IPS DF 4.7 (cell line): Measurements from ENCODE around the gene EXTL2.
"Not testable (repeated sequence)": the region's sequence is repeated elsewhere in the genome, so short reads cannot be mapped to it uniquely, and the experiment has no call there.

Experiments used
- DNase-seq: peaks from one replicate; pipeline ENCODE4 v3.0.0-alpha.2; 2013; ENCODE audit warnings: low spot score; ENCODE audit errors: extremely low read depth

Gene EXTL2, protein sequence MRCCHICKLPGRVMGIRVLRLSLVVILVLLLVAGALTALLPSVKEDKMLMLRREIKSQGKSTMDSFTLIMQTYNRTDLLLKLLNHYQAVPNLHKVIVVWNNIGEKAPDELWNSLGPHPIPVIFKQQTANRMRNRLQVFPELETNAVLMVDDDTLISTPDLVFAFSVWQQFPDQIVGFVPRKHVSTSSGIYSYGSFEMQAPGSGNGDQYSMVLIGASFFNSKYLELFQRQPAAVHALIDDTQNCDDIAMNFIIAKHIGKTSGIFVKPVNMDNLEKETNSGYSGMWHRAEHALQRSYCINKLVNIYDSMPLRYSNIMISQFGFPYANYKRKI

DNA sequence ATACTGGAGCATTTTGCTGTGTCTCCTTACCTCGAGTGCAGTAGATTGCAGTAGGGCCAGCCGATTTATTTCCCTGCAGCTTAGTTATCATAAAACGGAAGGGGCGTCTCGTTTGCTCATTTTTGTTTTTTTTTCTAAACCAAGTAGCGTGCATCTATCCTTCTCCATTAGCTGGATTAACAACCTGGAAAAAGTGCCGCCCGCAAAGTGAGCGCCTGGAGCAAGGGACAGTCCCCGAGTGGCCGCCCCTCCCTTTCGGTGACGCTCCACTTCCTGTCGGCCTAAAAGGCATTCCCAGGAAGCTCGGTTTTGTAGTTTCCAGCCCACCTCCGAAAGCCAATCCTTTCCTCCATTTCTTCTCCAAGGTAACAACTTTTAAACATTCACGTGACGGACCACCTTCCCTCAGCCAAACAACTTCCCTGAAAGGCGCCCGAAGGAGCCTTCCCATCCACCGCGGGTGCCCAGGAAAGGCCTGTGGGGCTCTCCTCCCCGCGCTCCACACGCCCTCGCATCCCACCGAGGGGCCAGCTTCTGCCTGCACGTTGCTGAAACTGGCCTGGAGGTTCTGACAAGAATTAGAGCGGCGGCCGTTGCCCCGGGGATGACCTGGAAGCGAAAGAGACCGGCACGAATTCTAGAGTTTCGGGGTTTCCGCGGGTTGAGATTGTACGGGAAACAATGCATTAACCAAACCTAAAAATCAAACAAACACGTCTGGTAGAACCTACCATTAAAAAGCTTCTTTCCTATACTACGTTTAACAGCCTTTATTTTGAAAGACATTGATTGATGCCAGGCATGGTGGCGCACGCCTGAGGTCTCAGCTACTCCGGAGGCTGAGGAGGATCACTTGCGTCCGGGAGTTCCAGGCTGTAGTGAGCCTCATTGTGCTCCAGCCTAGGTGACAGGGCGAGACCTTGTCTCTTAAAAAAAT lies at the start of gene EXTL2:
TSS of gene EXTL2 (minus strand) at position 240 of the 937 bp plus-strand sequence. CDS start 6,085 bp downstream, outside the sequence.
- peak; percentile 84 for DNase-seq

DNA sequence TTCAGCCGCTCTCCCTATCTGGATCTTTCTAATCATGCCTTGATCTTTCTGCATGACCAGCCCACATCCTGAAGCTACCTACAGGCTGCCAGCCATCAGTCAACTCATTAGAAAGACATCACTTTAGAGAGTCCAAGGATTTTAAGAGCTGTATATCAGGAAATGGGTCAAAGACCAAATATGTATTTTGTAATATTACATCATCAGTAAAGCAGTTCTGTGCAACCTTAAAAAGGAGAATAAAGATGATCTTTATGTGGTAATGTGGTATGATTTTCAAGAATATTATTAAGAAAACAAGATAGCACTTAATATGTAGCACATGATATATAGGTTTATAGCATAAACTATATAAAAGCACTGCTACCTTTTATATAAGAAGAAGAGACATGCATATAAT lies 48.9 kb upstream of the EXTL2 start:
- no peak for DNase-seq

DNA sequence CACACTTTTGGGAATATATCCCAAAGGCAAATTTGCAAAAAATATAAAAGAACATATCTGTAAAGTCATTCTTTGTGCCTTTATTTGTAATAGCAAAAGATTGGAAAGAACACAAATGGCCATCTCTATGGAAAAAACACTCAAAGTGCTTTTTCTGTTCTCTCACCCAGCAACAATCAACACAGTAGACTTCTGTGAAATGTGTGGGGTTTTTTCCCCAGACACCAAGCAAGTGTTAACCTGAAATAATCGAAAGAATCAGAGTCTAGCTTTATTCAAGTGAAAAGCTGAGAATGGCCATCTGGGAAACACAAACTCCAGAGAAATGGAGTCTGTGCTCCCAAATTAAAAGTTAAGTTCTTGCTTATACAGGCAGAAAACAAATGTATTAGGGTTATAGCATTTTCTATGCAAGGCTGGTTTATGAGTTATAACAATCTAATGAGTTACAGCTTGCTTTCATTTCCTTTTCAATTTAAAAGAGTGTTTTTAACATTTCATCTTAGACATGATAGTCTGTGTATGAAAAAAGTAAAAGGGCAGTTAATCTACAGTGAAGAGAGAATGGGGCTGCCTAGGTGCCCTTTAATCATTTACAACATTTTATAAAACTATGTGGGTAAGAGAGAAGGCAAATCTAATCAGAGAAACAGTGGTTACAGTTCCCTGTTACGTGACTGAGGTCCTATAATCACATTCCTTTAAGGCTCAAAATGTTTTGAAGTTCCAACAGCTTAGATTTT lies 47.8 kb upstream of the EXTL2 start:
- DNase-seq = no peak

DNA sequence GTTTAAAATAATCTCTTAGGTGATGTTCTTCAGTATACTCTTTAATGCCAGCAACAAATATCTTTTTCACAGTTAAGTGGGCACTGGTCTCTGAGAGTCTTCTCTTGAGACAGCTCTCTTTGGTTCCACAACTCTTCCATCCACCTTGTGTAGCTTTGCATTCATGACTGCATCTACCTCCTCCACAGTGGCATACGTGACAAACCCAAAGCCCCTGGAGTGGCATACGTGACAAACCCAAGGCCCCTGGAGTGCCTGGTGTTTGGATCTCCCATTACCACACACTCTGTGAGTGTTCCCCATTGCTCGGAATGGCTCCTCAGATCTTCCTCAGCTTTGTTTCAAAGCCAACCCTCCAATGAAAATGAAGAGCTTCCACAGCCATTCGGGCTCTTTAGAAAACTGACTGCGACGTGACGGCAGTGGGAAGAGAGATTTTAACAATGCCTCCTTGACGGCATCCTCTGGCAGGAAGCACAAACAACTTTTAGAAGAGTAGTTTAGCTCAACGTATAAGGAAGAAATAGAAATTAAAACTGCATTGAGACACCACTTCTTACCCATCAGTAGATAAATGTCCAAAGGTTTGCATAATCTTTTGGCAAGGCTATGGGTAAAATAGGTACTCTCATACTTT lies 47.1 kb upstream of the EXTL2 start:
- DNase-seq = no peak

DNA sequence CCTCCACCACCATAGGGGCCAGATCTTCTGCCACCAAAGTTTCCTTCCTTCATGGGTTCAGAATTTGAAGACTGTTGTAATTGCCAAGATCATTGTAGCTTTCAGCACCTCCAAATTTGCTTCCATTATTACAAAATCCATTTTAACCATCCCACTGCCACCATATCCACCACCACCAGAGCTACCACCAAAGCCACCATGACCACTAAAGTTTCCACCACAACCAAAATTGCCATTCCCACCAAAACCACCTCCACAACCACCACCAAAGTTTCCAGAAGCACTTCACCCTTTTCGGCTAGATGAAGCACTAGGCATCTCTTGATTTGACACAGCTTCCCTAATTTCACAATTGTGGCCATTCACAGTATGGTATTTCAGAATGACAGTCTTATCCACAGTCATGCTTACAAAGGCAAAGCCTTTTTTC lies 46.5 kb upstream of the EXTL2 start:
- no peak for DNase-seq

DNA sequence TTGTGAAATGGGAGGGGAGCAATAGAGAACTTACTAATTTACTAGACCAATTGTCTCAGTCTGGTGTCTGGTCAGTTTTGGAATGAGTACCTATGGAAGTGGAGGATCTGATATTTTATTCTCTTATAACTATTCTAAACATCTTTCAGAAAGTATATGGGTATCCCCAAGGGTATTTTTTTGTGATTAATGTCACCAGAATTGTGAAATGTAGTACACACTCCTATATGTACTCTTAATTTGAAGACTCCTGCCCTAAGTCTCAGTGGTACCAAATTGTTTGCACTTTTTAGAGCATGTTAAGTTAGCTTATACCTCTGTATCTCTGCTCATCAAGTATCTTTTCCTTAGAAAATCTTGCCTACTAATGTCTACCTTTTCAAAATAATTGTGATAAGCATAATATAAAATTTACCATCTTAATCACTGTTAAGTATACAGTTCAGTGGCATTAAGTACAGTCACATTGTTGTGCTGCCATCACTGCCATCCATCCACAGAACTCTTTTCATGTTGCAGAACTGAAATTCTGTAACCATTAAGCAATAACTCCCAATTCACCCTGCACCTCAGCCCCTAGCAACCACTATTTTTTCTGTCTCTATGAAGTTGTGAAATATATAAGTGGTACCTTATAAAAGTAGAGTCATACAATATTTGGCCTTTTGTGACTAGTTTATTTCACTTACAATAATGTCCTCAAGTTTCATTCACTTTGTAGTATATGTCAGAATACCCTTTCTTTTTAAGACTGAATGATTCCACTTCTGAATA lies 41.7 kb upstream of the EXTL2 start:
- no peak for DNase-seq

DNA sequence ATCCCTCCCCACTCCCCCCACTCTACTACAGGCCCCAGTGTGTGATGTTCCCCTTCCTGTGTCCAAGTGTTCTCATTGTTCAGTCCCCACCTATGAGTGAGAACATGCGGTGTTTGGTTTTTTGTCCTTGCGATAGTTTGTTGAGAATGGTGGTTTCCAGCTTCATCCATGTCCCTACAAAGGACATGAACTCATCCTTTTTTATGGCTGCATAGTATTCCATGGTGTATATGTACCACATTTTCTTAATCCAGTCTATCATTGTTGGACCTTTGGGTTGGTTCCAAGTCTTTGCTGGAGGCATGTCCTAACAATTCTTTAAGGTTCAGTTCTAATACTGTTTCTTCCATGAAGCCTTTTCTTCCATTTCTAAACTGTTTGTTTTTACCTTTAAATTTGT lies 38.9 kb upstream of the EXTL2 start:
- DNase-seq = not testable (repeated sequence)

DNA sequence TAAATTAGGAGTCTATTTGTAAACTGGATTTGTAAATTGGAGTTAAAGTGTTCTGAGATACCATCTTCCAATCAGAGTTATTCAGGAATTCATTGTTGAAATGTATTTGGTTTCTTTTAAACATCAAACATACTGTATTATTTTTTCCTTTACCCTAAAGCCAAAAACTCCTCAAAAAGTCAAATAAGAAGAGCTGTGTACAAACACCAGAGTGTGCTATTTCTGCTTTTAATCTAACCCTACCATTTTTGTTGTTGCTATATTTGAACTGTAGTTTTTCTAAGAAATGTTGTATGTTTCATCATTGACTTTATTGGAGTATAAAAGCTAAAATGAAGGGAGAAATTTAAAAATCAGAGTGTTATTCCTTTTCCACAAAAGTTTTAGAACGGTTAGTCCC lies 37.1 kb upstream of the EXTL2 start:
- no peak for DNase-seq

DNA sequence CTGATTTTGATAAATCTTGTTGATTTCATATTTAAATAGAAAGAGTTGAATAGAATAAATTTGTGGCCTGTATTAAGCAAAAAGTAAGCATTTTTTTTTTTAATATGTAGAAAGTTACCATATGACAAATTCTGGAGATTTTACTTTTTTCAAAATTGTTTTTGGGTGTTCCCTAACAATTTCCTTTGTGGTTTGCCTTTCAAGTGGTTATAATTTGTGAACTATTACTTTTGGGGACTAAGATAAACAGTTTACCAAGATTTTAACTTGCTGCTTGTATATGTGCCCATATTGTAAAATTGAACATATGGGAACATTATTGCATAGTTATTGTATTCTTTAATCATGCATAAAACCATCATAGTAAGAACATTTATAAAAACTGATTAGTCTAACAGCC lies 35.9 kb upstream of the EXTL2 start:
- DNase-seq = no peak

DNA sequence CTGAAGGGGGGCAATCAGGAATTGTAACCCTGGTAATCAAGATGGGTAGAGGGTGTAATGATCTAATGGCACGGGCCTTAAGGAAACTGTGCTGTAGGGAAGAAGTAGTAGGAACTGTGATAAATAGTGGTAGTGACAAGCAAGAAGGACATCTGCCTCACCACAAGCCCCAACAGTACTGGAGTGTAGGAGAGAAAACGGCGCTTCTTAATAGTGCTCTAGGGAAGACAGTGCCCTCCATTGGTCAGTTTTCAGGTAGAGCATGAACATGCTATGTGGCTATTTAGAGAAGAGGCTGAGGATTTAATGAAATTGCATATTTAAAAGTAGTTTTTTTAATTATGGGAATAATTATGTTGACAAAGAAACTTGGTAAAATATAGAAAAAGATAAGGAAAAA lies 33.5 kb upstream of the EXTL2 start:
- no peak for DNase-seq

DNA sequence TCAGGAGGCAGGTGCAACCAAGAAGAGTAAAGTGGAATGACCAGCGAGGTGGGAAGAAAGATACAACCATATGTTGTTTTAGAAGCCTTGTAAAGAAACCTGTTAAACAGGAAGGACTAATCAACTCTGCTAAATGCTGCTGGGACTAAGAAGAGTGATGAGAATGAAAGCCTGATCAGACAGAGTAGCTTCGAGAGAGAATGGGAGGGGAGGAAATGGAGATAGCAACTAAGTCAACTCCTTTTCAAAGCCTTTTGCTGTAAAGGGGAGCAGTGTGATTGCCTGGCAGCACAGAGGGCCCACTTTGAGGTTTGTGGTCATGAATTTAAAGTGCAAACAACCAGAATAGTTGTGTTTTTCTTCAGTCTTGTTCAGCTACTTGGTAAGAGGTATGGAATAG lies 32.6 kb upstream of the EXTL2 start:
- DNase-seq = no peak

DNA sequence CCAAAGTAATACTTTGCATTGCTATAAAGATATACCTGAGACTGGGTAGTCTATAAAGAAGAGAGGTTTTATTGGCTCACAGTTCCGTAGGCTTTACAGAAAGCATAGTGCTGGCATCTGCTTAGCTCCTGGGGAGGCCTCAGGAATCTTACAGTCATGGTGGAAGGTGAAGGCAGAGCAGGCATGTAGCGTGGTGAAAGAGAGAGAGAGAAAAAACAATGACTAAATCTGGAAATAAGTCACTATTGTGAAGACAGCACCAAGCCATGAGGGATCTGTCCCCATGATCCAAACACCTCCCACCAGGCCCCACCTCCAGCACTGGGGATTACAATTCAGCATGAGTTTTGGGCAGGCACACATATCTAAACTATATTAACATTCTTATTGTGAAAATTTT lies 31.6 kb upstream of the EXTL2 start:
- DNase-seq = no peak

DNA sequence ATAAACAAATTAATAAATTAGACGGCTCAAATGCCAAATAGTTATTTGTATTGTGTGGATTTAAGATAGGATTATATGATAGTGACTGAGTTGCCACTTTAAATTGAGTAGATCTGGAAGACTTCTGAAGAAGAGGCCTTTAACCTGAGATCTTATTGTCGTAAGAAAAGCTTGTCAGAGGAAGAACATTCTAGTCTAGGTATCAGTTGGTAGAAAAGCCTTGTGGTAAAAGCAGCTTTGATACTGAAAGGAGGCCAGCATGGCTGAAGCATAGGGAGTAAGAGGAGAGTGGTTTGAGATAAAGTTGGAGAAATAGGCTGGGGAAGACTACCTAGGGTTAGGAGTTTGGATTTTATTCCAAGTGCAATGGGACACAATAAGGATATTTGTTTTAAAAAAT lies 30.3 kb upstream of the EXTL2 start:
- DNase-seq = no peak

DNA sequence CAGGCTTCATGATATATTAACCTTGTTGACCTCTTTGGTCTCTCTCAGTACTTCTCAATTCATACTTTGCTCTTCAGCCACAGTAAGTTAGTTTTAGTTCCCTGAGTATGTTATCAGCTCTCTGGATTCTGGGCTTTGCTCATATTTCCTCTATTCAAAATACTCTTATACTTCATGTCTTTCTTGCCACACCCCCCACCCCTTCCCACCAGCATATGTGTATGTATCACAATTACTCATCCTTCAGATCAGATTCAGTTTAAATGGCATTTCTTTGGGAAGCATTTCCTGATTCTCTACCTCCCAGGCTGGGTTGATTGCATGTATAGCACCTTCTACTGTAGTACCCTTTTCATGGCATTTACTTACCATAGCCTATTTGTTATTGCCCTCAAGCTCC lies 29.6 kb upstream of the EXTL2 start:
- no peak for DNase-seq

DNA sequence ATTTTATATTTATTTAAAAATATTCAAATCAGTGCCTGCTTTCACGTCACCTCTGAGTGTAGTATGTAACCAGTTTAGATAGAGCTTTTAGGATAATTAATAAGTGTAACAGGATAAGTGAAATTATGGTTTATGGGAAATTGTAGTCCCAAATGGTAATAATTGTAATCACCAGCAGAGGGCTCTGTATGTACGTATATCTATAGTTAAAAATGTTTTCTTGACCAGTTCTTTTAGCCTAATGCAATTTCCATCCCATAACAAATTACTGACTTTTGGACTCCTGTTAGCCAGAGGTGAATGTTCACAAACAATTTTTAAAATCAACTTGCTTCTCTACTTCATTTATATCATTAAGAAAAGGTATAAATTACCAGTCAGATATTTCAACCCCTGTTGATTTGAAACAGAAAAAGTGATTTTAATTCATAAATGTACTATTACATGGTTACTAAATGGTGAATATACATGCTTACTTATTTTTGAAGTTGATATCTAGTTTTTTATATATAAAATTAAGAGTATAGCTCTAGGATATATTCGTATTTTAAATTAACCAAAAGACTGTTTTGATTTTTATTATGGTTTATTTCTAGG lies 26.6 kb upstream of the EXTL2 start:
- no peak for DNase-seq

DNA sequence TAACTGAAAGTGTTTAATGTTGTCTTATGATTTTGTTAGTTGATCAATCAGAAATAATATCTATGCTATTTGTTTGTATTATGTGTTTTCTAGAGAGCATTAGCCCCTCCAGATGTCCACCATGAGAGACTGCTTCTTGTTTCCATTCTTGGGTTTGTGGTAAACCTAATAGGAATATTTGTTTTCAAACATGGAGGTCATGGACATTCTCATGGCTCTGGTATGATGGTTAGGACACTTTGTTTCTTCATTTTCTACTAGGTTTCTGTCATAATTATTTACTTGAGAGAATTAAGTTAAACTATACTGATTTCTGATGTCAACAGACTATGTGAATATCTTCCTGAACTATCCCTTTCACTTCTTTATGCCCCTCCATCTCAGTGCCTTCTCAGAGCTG lies 17.4 kb upstream of the EXTL2 start:
- no peak for DNase-seq

DNA sequence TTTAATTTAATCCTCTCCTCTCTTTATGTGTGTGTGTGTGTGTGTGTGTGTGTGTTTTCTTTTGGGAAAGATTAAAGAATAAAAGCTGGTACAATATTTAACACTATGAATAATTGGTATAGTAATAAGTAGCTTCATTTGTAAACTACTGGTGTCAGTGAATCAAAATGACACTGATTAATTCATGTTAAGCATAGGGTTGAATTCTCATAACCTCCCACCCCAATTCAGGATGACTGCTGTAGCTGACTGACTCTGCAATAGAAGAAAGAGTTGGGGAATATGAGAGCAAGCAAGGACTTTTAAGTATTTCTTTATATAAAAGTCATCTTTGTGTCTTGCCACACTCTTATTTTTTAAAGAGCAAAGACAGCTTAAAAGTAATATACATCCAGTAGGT lies 14.4 kb upstream of the EXTL2 start:
- no peak for DNase-seq

DNA sequence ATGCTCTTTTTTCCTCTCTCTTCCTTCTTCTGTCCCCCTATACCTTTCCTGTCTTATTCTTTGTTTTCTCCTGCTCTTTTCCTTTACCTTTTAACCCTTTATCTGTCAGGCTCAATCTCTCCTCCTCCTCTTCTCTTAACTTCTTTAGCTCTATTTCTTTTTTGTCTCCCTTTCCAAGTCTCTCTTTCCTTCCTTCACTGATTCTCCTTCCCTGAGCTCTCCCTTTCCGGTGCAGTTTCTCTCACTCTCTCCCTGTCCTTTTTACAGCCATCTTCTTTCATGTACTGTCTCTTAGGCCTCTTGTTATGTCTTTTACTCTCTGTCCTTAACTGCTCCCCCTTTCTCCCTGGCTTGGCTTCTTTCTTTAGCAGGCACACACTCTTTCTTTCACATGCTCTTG lies 13.2 kb upstream of the EXTL2 start:
- DNase-seq = no peak

DNA sequence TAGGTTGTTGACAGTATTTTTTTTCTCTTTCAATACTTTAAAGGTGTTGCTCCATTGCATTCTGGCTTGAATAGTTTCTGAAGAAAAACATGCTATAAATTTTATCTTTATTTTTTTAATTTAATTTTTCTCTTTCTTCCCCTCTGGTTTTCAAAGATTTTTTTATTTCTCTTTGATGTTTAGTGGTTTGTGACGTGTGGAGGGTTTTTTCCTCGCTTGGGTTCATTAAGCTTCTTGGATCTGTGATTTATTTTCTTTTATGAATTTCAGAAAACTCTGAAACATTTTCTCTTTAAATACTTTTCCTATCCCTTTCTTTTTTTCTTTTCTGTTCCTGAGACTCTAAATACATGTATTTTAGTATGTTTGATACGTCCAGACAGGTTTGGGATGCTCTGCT lies 10.5 kb upstream of the EXTL2 start:
- DNase-seq = no peak

DNA sequence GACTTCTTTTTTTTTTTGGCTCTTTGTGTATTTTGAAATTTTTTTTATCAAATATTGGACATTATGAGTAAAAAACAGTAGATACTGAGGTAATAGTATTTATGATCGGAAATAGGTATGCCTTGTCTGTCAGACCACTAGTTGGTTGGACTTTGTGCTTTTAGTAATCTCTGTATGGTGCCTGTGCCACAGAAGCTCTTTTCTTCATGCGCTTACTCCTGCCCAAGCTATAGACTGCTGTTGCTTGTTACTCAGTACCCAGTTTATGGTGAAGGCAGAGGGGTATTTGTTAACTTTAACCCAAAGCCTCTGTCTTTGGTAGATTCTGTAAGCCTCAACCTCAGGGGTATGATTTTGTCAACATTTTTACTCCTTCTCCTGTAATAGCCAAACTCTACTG lies 9.9 kb upstream of the EXTL2 start:
- DNase-seq = no peak
